GM13976 (cell line): ENCODE data around the gene GPR4.
A peak's percentile ranks its signal among the peaks of the same experiment; 100 is the strongest.

Experiments
- DNase-seq: peaks from one replicate; pipeline ENCODE4 v3.0.0; 2012; ENCODE audit warnings: low spot score
- in situ Hi-C: fragments of 300-500 bp; cut with MboI; formaldehyde crosslinking; loops from one replicate; pipeline ENCODE4 v1.12.0; 2022; ENCODE audit warnings: low sequenced_read_pairs, mixed read lengths, inconsistent platforms; ENCODE audit not compliant: unreplicated experiment
- TF ChIP-seq, protein P1 (sequence below): IDR thresholded peaks from 2 replicates; pipeline ENCODE4 v1.5.1; 2012; ENCODE audit warnings: borderline replicate concordance, mild to moderate bottlenecking; ENCODE audit not compliant: insufficient read depth; ENCODE audit errors: extremely low read depth, missing control alignments, control extremely low read depth

GPR4 gene

DNA sequence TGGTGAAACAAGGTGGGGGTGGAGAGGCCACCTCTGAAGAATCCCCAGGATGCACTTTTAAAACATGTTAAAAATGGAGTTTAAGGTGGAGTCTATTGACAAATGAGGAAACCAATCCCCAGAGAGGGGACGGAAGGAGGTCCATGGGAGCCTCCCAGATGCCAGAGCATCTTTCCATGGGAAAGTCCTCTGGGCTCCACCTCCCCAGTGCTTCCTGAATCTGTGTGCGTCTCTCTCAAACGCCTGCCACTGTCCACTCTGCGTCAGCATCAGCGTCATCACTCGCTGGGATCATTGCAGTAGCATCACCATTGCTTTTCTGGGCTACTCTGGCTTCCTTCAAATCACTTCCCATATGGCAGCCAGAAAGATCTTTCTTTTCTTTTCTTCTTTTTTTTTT, 6.2 kb downstream of the GPR4 start:
- TF ChIP-seq, protein P1, sequence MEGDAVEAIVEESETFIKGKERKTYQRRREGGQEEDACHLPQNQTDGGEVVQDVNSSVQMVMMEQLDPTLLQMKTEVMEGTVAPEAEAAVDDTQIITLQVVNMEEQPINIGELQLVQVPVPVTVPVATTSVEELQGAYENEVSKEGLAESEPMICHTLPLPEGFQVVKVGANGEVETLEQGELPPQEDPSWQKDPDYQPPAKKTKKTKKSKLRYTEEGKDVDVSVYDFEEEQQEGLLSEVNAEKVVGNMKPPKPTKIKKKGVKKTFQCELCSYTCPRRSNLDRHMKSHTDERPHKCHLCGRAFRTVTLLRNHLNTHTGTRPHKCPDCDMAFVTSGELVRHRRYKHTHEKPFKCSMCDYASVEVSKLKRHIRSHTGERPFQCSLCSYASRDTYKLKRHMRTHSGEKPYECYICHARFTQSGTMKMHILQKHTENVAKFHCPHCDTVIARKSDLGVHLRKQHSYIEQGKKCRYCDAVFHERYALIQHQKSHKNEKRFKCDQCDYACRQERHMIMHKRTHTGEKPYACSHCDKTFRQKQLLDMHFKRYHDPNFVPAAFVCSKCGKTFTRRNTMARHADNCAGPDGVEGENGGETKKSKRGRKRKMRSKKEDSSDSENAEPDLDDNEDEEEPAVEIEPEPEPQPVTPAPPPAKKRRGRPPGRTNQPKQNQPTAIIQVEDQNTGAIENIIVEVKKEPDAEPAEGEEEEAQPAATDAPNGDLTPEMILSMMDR: no peak
- no peak for DNase-seq
- in situ Hi-C loops: no loop called here

DNA sequence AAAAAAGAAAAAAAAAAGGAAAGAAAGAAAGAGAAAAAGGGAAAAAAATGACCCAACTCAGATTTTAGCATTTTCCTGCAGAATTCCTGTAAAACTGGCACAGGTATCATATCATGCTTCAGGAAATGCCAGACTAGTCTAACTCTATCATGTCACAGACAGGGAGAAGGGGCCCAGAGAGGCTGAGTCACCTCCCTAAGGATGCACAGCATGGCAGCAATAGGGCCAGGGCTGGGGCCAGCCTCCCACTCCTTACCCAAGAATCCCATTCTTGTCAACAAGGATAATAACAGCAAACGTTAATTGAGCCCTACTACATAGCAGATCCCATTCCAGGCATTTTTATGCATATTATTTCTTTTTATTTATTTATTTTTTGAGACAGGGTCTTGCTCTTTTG, 8.5 kb downstream of the GPR4 start:
- TF ChIP-seq, protein P1: no peak
- in situ Hi-C loops: no loop called here
- no peak for DNase-seq

DNA sequence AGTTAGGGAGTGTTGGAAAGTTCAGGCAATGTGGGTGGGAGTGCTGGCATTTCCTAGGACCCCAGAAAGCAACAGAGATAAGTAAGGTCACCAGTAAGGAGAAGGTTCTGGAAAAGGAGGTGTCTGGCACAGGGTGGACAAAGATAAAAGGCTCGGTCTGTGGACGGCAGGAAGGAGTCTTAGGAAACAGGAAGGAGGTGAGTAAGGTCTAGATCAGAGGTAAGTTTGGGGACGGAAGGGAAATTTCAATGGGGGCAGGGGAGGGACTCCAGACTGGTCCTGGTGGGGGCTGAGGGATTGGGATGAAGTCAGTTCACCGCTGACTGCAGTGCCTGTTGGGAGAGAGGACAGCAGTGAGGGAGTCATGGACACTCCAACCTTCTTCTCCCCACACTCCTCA, 9.6 kb downstream of the GPR4 start:
- in situ Hi-C loops: no loop called here
- no peak for DNase-seq
- TF ChIP-seq, protein P1: no peak

DNA sequence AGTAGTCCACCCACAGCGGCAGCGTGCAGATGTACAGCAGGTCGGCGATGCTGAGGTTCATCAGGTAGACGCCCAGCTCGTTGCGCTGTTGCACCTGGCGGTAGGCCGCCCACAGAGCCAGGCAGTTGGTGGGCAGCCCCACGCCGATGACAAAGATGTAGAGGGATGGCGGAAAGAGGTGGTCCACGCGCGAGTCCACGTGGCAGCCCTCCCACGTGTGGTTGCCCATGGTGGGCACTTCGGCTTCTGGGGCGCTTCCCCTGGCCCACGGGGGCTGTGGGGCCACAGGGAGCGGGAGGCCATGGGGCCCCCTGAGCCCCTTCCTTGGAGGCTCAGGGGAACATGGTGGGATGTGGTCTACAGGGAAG, 10.4 kb downstream of the GPR4 start:
- DNase-seq: no peak
- TF ChIP-seq, protein P1: no peak
- in situ Hi-C loops: no loop called here

DNA sequence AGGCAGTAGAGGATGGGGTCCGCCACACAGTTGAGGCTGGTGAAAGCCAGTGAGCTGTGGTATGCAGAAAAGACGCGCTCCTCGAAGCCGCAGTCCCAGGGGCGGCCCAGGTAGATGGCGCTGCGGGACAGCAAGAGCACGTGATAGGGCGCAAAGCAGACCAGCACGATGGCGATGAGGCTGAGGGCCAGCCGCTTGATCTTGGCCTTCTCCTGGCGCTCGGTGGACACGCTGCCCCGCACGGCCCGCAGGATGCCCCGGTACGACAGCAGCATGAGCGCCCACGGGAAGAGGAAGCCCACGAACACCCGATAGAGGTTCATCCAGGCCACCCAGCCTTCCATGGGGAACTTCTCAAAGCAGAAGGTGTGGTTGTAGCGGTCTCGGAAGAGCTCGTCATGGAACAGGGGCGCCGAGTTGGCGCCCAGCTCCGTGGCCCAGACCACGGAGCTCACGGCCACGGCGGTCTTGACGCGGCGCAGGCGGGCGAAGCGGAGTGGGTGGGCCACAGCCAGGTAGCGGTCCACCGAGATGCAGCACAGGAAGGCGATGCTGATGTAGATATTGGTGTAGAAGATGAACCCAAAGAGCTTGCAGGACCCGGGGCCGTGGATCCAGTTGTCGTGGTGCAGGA, 10.9 kb downstream of the GPR4 start:
- peak; percentile 80 for DNase-seq
- in situ Hi-C loops: no loop called here
- TF ChIP-seq, protein P1: peak; percentile 36

DNA sequence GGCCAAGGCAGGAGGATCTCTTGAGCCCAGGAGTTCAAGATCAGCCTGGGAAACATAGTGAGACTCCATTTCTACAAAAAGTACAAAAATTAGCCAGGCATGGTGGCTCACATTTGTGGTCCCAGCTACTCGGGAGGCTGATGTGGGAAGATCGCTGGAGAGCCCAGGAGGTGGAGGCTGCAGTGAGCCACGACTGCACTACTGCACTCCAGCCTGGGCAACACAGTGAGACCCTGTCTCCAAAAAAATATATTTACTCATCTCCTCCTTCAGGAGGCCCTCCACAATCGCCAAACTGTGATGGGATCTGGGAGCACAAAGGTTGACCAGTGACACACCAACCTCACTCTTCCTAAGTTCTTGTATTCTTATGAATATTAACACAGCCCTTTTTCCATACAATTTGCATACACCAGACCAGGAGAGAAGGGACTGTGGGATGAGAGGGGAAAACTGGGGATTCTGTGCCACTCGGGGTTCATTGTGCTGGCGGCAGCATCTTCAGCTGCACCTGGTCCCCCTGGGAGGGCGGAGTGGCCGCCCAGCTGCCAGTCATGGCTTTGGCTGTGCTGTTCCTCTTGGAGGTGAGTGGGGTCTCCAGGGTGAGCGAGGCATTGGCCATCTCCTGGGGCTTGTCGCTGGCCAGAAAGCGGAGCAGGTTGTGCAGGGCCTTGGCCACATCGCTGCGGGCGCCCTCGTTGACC, 11.6 kb downstream of the GPR4 start:
- no peak for DNase-seq
- TF ChIP-seq, protein P1: no peak
- in situ Hi-C loops: no loop called here
